Mucosa of descending colon (tissue), 3 donors: ENCODE results near the gene MEIS2. TPM values are rescaled to one million over a fixed set of nuclear protein-coding genes. Genes with fewer than 3 reads are reported as not detected.

Experiments used
- ATAC-seq: fragments of 200-7000 bp; cut with Tn5 transposase; one replicate; pipeline ENCODE4 v1.9.1; 2020; ENCODE audit warnings: mild to moderate bottlenecking, moderate library complexity
- DNase-seq, 3 donors: peaks; one replicate each; pipeline ENCODE4 v3.0.0-alpha.2; 2020
- H3K36me3 ChIP-seq: fragments of 200-600 bp; one replicate; pipeline ENCODE4 v1.8.0; 2021; ENCODE audit warnings: low read depth, mild to moderate bottlenecking
- H3K4me1 ChIP-seq: fragments of 200-600 bp; one replicate; pipeline ENCODE4 v1.8.0; 2021; ENCODE audit warnings: low read depth, mild to moderate bottlenecking
- H3K4me3 ChIP-seq: fragments of 200-600 bp; one replicate; pipeline ENCODE4 v1.8.0; 2021; ENCODE audit warnings: mild to moderate bottlenecking
- H3K9me3 ChIP-seq: fragments of 200-600 bp; one replicate; pipeline ENCODE4 v1.8.0; 2021; ENCODE audit warnings: mild to moderate bottlenecking
- intact Hi-C, 2 donors: fragments of 100-400 bp; cut with DNase I in 1 of 2; cut with micrococcal nuclease in 1 of 2; formaldehyde crosslinking; loops; one replicate each; pipeline versions ENCODE4 v1.11.0 to v1.11.1; 2022; cut with DNase I, micrococcal nuclease
- total RNA-seq, 3 donors: library from RNA; stranded (reverse); fragmentation: NEBNext Ultra II Directional in 2 of 3; extraction: Animal tissue kit (Norgen Biotek cat#: 25700) in 2 of 3; gene quantifications; one replicate each; pipeline versions ENCODE4 v1.2.1 to v1.2.4, GENCODE V29; 2021 to 2023
- TF ChIP-seq, protein P1 (sequence below): fragments of 200-600 bp; IDR thresholded peaks from one replicate; pipeline ENCODE4 v1.8.0; 2022; ENCODE audit warnings: antibody characterized with exemption, mild to moderate bottlenecking
- donor health status: DM: no; HTN: no; CAD: no; lungs with moderate emphysema.
- donor health status: DM: no; HTN: no; CAD: no.
- donor health status: DM: no; HTN: yes; CAD: no.

MEIS2 gene
- total RNA-seq, 3 donors from 2014 or later: 3.8 to 93.3 (median 8.9) TPM

DNA sequence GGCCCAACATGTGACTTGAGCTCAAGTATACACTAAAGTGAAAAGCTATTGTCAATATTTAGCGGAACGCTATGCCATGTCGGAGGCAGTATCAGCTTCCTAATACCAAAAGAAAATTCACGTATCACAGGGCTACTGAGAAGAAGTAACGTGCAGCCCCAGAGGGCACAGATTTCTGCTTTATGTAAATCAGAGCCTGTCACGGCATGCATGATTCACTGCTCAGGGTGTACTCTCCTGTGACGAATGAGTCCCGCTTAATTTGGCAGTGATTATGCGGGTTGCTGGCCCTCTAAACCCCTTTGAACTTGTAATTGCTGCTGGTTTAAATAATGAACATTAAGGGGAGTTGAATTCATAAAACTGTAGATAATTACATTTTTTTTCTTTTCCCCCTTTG is 85.3 kb downstream of the MEIS2 start:
- Histone ChIP-seq H3K4me1 (no peaks in the 10 kb centered on the region), H3K36me3 (no peaks in the 10 kb centered on the region), H3K9me3 (no peaks in the 10 kb centered on the region), H3K4me3 (no peak overlapping the region)
- no peak for DNase-seq
- intact Hi-C loops: no loop called here
- ATAC-seq: no peak
- TF ChIP-seq, protein P1, sequence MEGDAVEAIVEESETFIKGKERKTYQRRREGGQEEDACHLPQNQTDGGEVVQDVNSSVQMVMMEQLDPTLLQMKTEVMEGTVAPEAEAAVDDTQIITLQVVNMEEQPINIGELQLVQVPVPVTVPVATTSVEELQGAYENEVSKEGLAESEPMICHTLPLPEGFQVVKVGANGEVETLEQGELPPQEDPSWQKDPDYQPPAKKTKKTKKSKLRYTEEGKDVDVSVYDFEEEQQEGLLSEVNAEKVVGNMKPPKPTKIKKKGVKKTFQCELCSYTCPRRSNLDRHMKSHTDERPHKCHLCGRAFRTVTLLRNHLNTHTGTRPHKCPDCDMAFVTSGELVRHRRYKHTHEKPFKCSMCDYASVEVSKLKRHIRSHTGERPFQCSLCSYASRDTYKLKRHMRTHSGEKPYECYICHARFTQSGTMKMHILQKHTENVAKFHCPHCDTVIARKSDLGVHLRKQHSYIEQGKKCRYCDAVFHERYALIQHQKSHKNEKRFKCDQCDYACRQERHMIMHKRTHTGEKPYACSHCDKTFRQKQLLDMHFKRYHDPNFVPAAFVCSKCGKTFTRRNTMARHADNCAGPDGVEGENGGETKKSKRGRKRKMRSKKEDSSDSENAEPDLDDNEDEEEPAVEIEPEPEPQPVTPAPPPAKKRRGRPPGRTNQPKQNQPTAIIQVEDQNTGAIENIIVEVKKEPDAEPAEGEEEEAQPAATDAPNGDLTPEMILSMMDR: no peak

DNA sequence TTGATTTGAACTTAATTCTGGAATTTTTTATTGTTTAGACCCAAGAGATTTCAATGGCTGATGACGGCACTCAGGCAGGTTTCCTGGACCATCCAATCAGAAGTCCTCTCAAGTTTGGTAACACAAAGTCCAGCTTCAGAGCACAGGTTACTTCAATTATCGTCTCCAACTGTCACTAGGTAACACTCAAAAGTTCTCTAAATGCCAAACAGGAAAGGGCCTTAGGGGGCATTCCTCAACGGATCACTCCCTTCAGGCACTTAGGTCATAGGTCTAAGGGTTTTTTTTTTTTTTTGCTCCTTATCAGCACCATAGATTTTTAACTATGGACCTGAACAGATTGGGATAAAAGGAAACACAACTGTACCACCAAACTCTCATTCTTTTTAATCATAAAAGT is 85.8 kb downstream of the MEIS2 start:
- H3K4me3 ChIP-seq: no peak overlapping the region
- TF ChIP-seq, protein P1: no peak
- no peaks in the 10 kb centered on the region for H3K36me3 ChIP-seq
- intact Hi-C loops: no loop called here
- H3K4me1 ChIP-seq: no peaks in the 10 kb centered on the region
- no peak for ATAC-seq
- no peak for DNase-seq
- no peaks in the 10 kb centered on the region for H3K9me3 ChIP-seq

DNA sequence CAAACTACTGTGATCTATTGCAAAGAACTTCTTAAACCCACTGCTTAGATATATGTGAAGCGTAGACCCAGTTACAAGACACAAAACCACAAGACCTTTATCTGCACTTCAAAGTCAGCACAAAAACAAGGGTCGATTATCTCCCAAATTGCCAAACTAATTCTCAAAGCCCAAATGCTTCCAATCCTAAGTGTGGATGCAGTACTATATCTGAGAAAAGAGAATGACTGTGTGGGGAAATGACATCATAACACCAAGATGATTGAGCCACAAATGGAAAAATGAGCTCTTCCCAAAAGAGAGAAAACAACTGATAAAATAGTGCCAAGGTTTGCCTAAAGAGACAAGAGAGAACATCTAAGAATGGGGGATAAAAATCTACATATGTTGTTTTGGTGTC is 86.2 kb downstream of the MEIS2 start:
- H3K4me3 ChIP-seq: no peak overlapping the region
- intact Hi-C loops: no loop called here
- H3K9me3 ChIP-seq: no peaks in the 10 kb centered on the region
- no peaks in the 10 kb centered on the region for H3K4me1 ChIP-seq
- DNase-seq: no peak
- TF ChIP-seq, protein P1: no peak
- no peaks in the 10 kb centered on the region for H3K36me3 ChIP-seq
- no peak for ATAC-seq

DNA sequence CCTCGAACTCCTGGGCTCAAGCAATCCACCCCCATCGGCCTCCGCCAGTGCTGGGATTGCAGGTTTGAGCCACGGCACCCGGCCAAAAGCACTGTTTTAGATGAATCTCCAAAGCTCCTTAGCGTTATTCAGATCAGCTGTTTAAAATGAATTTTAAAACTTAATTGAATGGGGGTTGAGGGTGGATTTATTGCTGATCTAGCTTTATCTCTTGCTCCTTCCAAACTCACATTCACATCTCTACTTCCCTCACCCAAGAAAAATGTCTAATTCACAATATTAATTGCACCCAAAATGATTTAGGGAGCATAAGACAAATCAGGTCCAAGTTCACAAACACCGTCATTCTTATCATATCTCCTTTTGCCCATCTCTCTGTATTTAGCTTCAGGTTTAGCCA is 89.8 kb downstream of the MEIS2 start:
- Histone ChIP-seq H3K4me3 (no peak overlapping the region), H3K4me1 (no peaks in the 10 kb centered on the region), H3K9me3 (no peaks in the 10 kb centered on the region), H3K36me3 (no peaks in the 10 kb centered on the region)
- DNase-seq (no peak), ATAC-seq (no peak)
- TF ChIP-seq, protein P1: no peak
- intact Hi-C loops: no loop called here

DNA sequence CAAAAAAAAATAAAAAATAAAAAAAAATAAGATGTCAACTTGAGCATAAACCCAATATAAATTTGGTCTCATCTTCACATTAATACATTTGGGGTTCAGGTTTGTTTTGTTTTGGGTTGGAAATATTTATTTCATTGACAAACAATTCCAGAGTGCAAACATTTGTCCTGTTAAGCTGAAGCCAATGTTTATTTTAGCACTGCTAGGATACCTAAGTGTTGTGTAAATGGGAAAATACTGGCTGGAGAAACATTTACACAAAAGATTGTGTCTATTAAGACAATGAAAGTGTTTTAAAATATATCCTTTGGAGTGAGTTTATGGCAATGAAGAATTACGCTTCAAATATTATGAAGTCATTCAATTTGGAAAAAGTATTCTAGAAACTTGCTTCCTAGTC is 91.1 kb downstream of the MEIS2 start:
- H3K36me3 ChIP-seq: no peaks in the 10 kb centered on the region
- intact Hi-C loops: no loop called here
- TF ChIP-seq, protein P1: no peak
- no peaks in the 10 kb centered on the region for H3K9me3 ChIP-seq
- ATAC-seq (no peak), DNase-seq (no peak)
- H3K4me3 ChIP-seq: no peak overlapping the region
- H3K4me1 ChIP-seq: no peaks in the 10 kb centered on the region

DNA sequence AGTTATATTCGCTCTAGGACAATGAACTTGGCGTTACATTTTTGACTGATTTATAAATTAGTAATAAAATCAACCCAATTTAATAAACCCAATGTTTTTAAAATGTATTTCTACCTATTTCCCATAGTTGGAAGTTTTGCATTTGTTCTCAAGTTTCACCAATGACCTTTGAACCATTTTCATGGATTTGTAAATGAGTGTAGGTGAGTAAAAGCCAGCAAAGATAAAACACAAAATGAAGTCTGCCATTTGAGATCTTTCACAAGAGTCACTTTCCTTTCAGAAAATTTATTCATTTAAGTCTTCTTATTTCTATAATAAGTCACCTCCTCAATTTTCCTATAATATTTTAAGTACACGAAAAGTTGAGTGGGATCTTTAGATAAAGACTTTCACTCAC is 92.1 kb downstream of the MEIS2 start:
- intact Hi-C loops: no loop called here
- Histone ChIP-seq H3K36me3 (no peaks in the 10 kb centered on the region), H3K4me1 (no peaks in the 10 kb centered on the region), H3K9me3 (no peaks in the 10 kb centered on the region), H3K4me3 (no peak overlapping the region)
- ATAC-seq (no peak), DNase-seq (no peak)
- TF ChIP-seq, protein P1: no peak
